ENCODE measurements around the gene SLC6A17.

Gene SLC6A17

DNA sequence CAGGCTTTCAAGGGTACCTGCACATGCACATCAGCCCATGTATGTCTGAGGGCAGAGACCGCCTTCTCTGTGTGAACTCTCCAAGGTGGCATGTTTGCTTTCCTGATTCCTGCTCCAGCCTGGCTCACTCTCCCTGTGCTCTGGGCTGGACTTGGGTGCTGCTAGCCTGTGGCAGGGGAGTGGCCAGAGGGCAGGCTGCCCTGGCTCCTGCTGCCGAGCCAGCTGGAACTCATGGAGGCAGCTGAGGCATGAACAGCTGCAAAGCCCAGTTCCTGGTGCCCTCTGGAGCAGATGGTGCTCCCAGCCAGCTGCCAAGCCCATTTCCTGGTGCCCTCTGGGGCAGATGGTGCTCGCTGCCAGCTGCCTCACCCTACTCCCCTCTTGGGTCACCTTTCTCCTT lies 30.5 kb upstream of the SLC6A17 start:
- Histone ChIP-seq H3K36me3 (no peaks in the 10 kb centered on the region), H3K4me3 (ENCODE audit: low read depth, low read length) (no peak overlapping the region), H3K27me3 (no peaks in the 10 kb centered on the region), H3K4me1 (no peaks in the 10 kb centered on the region), H3K9me3 (no peaks in the 10 kb centered on the region)
- no peak for DNase-seq
- TF ChIP-seq, protein P1, sequence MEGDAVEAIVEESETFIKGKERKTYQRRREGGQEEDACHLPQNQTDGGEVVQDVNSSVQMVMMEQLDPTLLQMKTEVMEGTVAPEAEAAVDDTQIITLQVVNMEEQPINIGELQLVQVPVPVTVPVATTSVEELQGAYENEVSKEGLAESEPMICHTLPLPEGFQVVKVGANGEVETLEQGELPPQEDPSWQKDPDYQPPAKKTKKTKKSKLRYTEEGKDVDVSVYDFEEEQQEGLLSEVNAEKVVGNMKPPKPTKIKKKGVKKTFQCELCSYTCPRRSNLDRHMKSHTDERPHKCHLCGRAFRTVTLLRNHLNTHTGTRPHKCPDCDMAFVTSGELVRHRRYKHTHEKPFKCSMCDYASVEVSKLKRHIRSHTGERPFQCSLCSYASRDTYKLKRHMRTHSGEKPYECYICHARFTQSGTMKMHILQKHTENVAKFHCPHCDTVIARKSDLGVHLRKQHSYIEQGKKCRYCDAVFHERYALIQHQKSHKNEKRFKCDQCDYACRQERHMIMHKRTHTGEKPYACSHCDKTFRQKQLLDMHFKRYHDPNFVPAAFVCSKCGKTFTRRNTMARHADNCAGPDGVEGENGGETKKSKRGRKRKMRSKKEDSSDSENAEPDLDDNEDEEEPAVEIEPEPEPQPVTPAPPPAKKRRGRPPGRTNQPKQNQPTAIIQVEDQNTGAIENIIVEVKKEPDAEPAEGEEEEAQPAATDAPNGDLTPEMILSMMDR (IDR thresholded peaks at IDR 0.05; ENCODE audit: low read depth, low read length): no peak

DNA sequence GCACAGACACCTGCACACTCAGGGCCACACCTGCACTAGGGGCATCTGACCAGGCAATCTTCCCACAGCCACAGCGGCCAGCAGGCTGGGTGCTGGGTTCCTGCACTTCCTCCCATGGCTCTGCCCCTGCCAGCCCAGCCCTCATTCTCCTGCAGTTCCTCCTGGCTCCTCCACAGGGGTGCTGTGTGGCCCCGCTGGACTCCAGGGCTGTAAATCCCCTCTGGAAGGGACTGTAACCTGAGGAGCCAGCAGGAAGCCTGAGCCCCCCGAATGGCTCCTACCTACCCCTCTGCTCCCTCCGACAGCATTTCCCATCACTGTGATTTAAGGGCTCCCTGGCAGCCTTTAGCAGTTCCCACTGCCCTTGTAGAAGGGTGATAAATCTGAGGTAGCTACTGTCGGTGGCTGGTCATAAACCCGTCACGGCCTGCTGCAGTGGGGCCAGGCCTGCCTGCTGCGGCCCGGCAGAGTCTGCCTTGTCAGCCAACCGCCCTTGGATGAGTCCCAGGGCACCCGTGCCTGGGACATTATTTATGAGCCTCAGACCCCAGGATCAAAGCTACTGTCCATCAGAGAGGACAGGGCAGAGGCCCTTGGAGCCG lies 29.2 kb upstream of the SLC6A17 start:
- no peak for DNase-seq
- no peaks in the 10 kb centered on the region for H3K27me3 ChIP-seq
- H3K4me1 ChIP-seq: no peaks in the 10 kb centered on the region
- no peaks in the 10 kb centered on the region for H3K36me3 ChIP-seq
- no peak overlapping the region for H3K4me3 ChIP-seq (ENCODE audit: low read depth, low read length)
- TF ChIP-seq, protein P1 (IDR thresholded peaks at IDR 0.05; ENCODE audit: low read depth, low read length): no peak
- H3K9me3 ChIP-seq: no peaks in the 10 kb centered on the region

DNA sequence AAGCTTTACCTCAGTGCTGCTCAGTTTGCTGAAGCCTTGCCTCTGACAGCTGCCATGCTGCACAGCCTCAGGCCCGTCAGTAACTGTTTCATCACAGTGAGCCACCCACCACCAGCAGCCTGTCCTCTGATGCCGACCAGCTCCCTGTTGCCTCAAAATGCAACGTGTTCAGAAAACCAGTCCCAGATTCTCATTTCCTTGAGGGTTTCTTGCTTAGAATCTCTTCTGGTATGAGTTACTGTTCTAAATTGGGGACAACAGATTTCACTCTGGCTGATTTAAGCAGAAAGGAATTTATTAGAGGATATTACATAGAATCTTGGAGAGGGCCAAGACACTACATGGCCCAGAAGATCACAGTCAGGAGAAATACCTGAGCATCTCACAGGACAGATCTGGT lies 27.1 kb upstream of the SLC6A17 start:
- Histone ChIP-seq H3K4me1 (no peaks in the 10 kb centered on the region), H3K36me3 (no peaks in the 10 kb centered on the region), H3K27me3 (no peaks in the 10 kb centered on the region), H3K9me3 (no peaks in the 10 kb centered on the region), H3K4me3 (ENCODE audit: low read depth, low read length) (no peak overlapping the region)
- TF ChIP-seq, protein P1 (IDR thresholded peaks at IDR 0.05; ENCODE audit: low read depth, low read length): no peak
- DNase-seq: no peak

DNA sequence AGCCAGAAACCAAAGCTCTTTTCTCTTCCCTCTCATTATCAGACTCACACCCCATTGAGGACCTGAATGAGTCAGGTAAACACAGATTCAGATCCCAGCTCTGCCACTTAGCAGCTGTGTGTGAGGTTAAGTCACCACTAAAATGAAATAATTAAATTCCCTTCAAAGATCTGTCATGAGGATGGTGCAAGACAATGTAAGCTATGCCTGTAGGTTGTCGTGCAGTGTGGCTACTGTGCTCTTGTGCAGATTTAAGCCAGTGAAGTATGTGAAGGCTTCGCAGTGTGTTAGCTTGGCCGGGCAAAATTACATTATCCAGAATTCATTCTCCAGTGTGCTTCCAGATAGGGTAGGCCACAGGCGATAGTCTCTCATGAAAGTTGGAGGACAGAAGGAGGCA lies 24.5 kb upstream of the SLC6A17 start:
- Histone ChIP-seq H3K4me3 (ENCODE audit: low read depth, low read length) (no peak overlapping the region), H3K9me3 (no peaks in the 10 kb centered on the region), H3K4me1 (no peaks in the 10 kb centered on the region), H3K36me3 (no peaks in the 10 kb centered on the region), H3K27me3 (no peaks in the 10 kb centered on the region)
- TF ChIP-seq, protein P1 (IDR thresholded peaks at IDR 0.05; ENCODE audit: low read depth, low read length): no peak
- no peak for DNase-seq

DNA sequence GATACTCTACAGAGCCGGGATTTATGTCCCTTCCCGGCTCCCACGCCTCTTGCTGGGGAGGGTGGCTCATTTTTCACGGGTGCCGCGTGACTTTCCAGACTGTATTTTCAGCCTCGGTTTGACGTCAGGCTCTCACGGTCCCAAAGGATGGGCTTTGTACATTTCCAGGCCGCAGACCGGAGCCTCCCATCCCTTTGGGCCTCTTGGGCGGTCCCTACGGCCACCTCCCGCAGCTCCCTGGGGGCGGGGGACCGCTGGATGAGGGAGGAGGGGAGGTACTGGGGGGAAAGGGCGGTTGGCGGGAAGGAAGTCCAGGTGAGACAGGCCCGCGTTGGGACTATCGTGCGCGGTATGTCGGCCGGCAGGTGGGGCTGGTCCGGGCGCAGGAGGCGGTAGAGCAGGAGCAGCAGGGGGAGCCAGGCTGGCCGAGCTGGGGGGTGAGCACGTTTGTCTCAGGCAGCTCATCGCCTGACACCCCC lies 20.1 kb upstream of the SLC6A17 start:
- H3K36me3 ChIP-seq: no peaks in the 10 kb centered on the region
- TF ChIP-seq, protein P1 (IDR thresholded peaks at IDR 0.05; ENCODE audit: low read depth, low read length): no peak
- H3K27me3 ChIP-seq: no peaks in the 10 kb centered on the region
- no peak for DNase-seq
- no peak overlapping the region for H3K4me3 ChIP-seq (ENCODE audit: low read depth, low read length)
- H3K4me1 ChIP-seq: no peaks in the 10 kb centered on the region
- H3K9me3 ChIP-seq: no peaks in the 10 kb centered on the region

DNA sequence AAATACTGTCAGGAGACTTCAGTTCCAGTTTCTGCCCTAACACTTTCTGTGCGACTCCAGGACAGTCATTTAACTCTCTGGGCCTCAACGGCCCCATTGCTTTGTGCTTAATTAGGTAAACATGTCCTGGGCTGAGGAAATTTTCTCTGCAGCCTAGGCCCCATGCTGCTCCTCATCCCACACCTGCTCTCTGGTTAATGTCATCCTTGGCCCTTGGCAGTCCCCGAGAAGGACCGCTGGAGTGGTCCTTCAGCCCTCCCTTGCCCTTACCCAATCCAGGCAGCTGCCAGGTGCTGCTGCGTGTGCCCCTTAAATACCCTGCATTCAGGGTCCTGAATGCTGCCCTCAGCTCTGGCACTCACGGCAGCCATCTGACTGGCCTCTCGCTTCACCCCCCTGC lies 19.3 kb upstream of the SLC6A17 start:
- no peak for DNase-seq
- no peaks in the 10 kb centered on the region for H3K36me3 ChIP-seq
- H3K4me3 ChIP-seq (ENCODE audit: low read depth, low read length): no peak overlapping the region
- no peaks in the 10 kb centered on the region for H3K4me1 ChIP-seq
- no peaks in the 10 kb centered on the region for H3K27me3 ChIP-seq
- no peaks in the 10 kb centered on the region for H3K9me3 ChIP-seq
- TF ChIP-seq, protein P1 (IDR thresholded peaks at IDR 0.05; ENCODE audit: low read depth, low read length): no peak
